ENCODE data around the gene PTCD3. TPM values are rescaled to one million over a fixed set of nuclear protein-coding genes. Genes with fewer than 3 reads are reported as not detected.

The PTCD3 gene
- total and polyA plus RNA-seq, 2 of the 4 experiments (the other 2 are of a cell fraction) = 44.0 to 48.9 TPM

DNA sequence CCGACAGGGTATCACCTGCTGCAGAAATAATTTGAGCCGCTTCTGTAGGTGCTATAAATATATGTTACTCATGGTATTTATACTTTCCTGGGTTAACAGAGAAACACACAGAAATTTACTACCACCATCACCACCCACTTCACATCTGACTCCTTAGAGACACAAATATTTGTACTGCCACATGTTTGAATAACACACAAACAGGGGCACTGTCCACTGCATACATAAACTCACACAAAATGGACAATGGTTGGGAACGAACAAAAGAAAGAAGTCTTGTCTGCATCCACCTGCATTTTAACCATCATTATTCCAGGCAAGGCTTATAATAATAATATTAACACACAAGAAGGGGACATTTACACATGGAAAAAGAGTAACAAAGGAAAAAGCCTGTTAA is 65.3 kb downstream of the PTCD3 start:
- Histone ChIP-seq H3K18ac (ENCODE audit: low read depth, low read length) (no peak overlapping the region), H3K14ac (replicated peaks; ENCODE audit: low read depth, low read length) (no peak overlapping the region), H3K9me1 (ENCODE audit: insufficient read depth, low read length) (no peaks in the 10 kb centered on the region), H2BK120ac (ENCODE audit: low read depth, low read length) (no peak overlapping the region), H3K79me1 (ENCODE audit: low read depth in 1 of 2, low read length in 2 of 2) (peaks cover 10 to 17% of the 10 kb centered on the region in 2 experiments), H3K4ac (ENCODE audit: low read depth, low read length) (no peak overlapping the region), H3K23ac (ENCODE audit: low read depth, low read length) (no peak overlapping the region), H4K5ac (ENCODE audit: low read depth, low read length) (no peak overlapping the region), H3K4me1 (ENCODE audit: control insufficient read depth, insufficient read depth, low read length) (0 out of 2 replicates have a peak, but pooled peaks cover 1% of the 10 kb centered on the region), H3K36me3 (ENCODE audit: control insufficient read depth, insufficient read depth, low read length) (peaks cover 31% of the 10 kb centered on the region), H3K27me3 (ENCODE audit: control insufficient read depth, insufficient read depth, low read length) (no peaks in the 10 kb centered on the region), H3K9me3 (ENCODE audit: control insufficient read depth, insufficient read depth, low read length) (no peaks in the 10 kb centered on the region), H4K91ac (ENCODE audit: insufficient read depth, low read depth, low read length) (no peak overlapping the region), H3K4me3 (ENCODE audit: insufficient read depth, low read depth, low read length) (no peak overlapping the region), H2BK15ac (ENCODE audit: low read depth, low read length) (no peak overlapping the region), H3K4me2 (ENCODE audit: low read depth, low read length) (no peak overlapping the region), H2AFZ (replicated peaks; ENCODE audit: low read length, poor library complexity) (no peak overlapping the region), H2BK20ac (ENCODE audit: low read depth, low read length) (no peak overlapping the region), H3K56ac (ENCODE audit: extremely low read depth, insufficient read depth, low read length) (no peak overlapping the region), H2AK5ac (ENCODE audit: low read depth, low read length) (no peak overlapping the region), H3K27ac (ENCODE audit: insufficient read depth, low read length) (no peak overlapping the region), H4K8ac (ENCODE audit: low read depth in 2 of 2, low read length in 2 of 2) (no peak overlapping the region), H2AK9ac (replicated peaks; ENCODE audit: low read depth, low read length, poor library complexity) (no peak overlapping the region), H2BK5ac (ENCODE audit: low read depth, low read length, poor library complexity, severe bottlenecking) (no peak overlapping the region), H3K9ac (ENCODE audit: low read depth, low read length) (no peak overlapping the region), H4K20me1 (ENCODE audit: insufficient read depth, low read length) (no peaks in the 10 kb centered on the region)
- DNase-seq (no peak), ATAC-seq (ENCODE audit: low read depth) (no peak)
- intact Hi-C loops (cut with micrococcal nuclease) (no loop called here), in situ Hi-C loops (cut with MboI; ENCODE audit: low sequenced_read_pairs) (no loop called here), dilution Hi-C loops (cut with HindIII; ENCODE audit: low sequenced_read_pairs, unreplicated experiment) (no loop called here)
- ChIA-PET CTCF (no interaction called here), POLR2A (ENCODE audit: unreplicated experiment) (no interaction called here)
- WGBS, 2 experiments (ENCODE audit: extremely low coverage in 2 of 2, insufficient read length in 1 of 2) = no CpG with 5 or more reads among the region's 3 CpGs
- BruUV-seq (replicated peaks) = no TSS peak
- TF ChIP-seq CEBPB (IDR thresholded peaks at IDR 0.05; ENCODE audit: low read depth, low read length) = no peak
- TF ChIP-seq POLR2A (IDR thresholded peaks at IDR 0.05; ENCODE audit: low read depth, low read length) = no peak
- no peak for TF ChIP-seq NFE2L2 (IDR thresholded peaks at IDR 0.05; ENCODE audit: low read depth, low read length)
- TF ChIP-seq FOS (IDR thresholded peaks at IDR 0.05; ENCODE audit: low read depth, low read length) = no peak
- TF ChIP-seq RAD21 (IDR thresholded peaks at IDR 0.05; ENCODE audit: low read length) = no peak
